Measurements from ENCODE around the gene ABHD8.

DNA sequence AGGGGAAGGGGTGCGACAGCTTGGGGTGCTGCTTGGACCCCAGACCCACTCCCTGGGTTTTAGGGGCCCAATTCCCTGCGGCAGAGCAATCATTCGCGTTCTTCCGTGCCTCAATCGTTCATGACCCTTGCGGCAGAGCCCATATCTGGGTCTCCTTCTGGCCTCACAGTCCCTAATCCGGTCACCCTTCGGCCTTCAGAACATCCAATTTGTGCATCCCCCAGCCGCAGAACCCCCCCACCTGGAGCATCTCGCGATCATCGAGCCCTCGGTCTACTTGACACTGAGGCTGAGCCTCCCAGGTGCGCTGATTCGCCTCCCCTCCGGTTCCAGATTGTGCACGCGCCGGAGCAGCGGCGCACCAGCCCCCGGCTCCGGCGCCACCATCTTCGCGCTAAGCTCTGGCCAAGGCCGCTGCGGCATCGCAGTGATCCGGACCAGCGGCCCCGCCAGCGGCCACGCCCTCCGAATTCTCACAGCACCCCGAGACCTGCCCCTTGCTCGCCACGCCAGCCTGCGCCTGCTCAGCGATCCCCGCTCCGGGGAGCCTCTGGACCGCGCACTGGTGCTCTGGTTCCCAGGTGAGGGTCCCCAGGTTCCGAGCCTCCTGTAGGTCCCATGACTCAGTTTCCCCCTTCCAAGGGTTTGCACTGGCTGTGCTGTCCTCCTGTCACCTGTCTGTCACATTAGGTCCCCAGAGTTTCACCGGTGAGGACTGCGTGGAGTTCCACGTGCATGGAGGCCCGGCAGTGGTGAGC lies 34.6 kb upstream of the ABHD8 start:
- no peak for TF ChIP-seq GATA2 (IDR thresholded peaks at IDR 0.05; ENCODE audit: low read depth, low read length)
- no peak for TF ChIP-seq GATA3 (IDR thresholded peaks at IDR 0.05; ENCODE audit: low read depth, low read length)

All from SH-SY5Y (cell line).